ENCODE measurements around the gene ELOA. TPM values are rescaled to one million over a fixed set of nuclear protein-coding genes. Genes with fewer than 3 reads are reported as not detected.

The ELOA gene
- total and polyA plus RNA-seq, 9 of the 15 experiments (the other 6 are each of a cell fraction or from before 2014, with no cell fraction given) = 31.9 to 98.6 (median 61.3) TPM

GRCh38 chr1:23799570-23800399 lies 56.5 kb downstream of the ELOA start (continued):
- TF ChIP-seq ZNF740 (CRISPR knock-in tag; IDR thresholded peaks at IDR 0.05) = no peak
- no peak for TF ChIP-seq ZNF740 (tag; IDR thresholded peaks at IDR 0.05)
- peak; percentile 86 for TF ChIP-seq USF2 (CRISPR knock-in tag; IDR thresholded peaks at IDR 0.05)
- TF ChIP-seq PCBP1 (IDR thresholded peaks at IDR 0.05; ENCODE audit: low read depth, low read length, poor library complexity, severe bottlenecking) = no peak
- TF ChIP-seq CHD4 (IDR thresholded peaks at IDR 0.05; ENCODE audit: insufficient read depth, insufficient replicate concordance, low read depth, low read length, poor library complexity, severe bottlenecking) = no peak
- no peak for TF ChIP-seq PATZ1 (CRISPR knock-in tag; IDR thresholded peaks at IDR 0.05; ENCODE audit: borderline replicate concordance)
- TF ChIP-seq ZNF561 (CRISPR knock-in tag; conservative IDR thresholded peaks at IDR 0.05) = peak; percentile 68; the same call in 1 of the 2 replicates
- TF ChIP-seq AFF1 (IDR thresholded peaks at IDR 0.05; ENCODE audit: low read depth in 1 of 2, partially characterized antibody in 2 of 2) = no peak
- TF ChIP-seq TOE1 (IDR thresholded peaks at IDR 0.05; ENCODE audit: borderline replicate concordance) = peak; percentile 62
- no peak for TF ChIP-seq TOE1 (CRISPR knock-in tag; IDR thresholded peaks at IDR 0.05; ENCODE audit: borderline replicate concordance, low read depth)
- TF ChIP-seq KLF1 (tag; IDR thresholded peaks at IDR 0.05) = no peak
- TF ChIP-seq HDAC8 (tag; IDR thresholded peaks at IDR 0.05) = 0 out of 2 replicates have a peak, but pooled peaks have one; percentile 19
- no peak for TF ChIP-seq FOXK1 (CRISPR knock-in tag; IDR thresholded peaks at IDR 0.05; ENCODE audit: borderline replicate concordance)
- TF ChIP-seq ZNF586 (CRISPR knock-in tag; conservative IDR thresholded peaks at IDR 0.05) = no peak
- TF ChIP-seq SIN3A (IDR thresholded peaks at IDR 0.05; ENCODE audit: borderline replicate concordance in 2 of 2, control insufficient read depth in 1 of 2, low read depth in 2 of 2, low read length in 2 of 2) = peak; percentile 83 to 92; a peak in 3 of 4 replicates

All from K562 (cell line).